GM12878 (cell line): ENCODE data around the gene C10orf71. TPM values are rescaled to one million over a fixed set of nuclear protein-coding genes. Genes with fewer than 3 reads are reported as not detected.

Experiments used
- ATAC-seq: fragments of 200-7000 bp; cut with Tn5 transposase; 3 replicates; pipeline ENCODE4 v1.9.1; 2020; ENCODE audit warnings: mild to moderate bottlenecking, moderate library complexity
- BruUV-seq: library from RNA; stranded (reverse); fragments of 400-500 nt; replicated peaks from 2 replicates; lab custom pipeline; 2021; lab: Mats Ljungman, UMichigan
- CTCF ChIA-PET: fragments of 300-600 bp; sonication (Branson Sonifier 250); formaldehyde crosslinking; extraction: SDS; loops from one replicate; lab custom pipeline; 2021; ENCODE audit warnings: inconsistent platforms; lab: Yijun Ruan, JAX
- POLR2A ChIA-PET: fragments of 350-600 bp; formaldehyde crosslinking; extraction: SDS; loops from one replicate; lab custom pipeline; 2021; ENCODE audit warnings: inconsistent platforms; lab: Charles Lee
- RAD21 ChIA-PET: fragments of 300-600 bp; sonication (Branson Sonifier 250); formaldehyde crosslinking; loops from one replicate; lab custom pipeline; 2023; ENCODE audit warnings: antibody characterized with exemption; ENCODE audit not compliant: unreplicated experiment; lab: Charles Lee
- SMC1A ChIA-PET: fragments of 300-600 bp; sonication (Branson Sonifier 250); formaldehyde crosslinking; loops from one replicate; lab custom pipeline; 2023; ENCODE audit not compliant: unreplicated experiment, uncharacterized antibody; lab: Charles Lee
- DNase-seq: peaks from one replicate; pipeline ENCODE4 v3.0.0-alpha.2; 2011; ENCODE audit warnings: low read depth, low spot score
- FAIRE-seq: peaks from 3 replicates; lab custom pipeline; 2011; peaks lifted over from hg19 to GRCh38; lab: Jason Lieb, UNC
- H2AFZ ChIP-seq: 2 replicates; pipeline ENCODE4 v1.6.0; 2011; ENCODE audit warnings: low read depth, low read length, control low read depth; ENCODE audit not compliant: control insufficient read depth
- H3K27ac ChIP-seq: 2 replicates; pipeline ENCODE4 v1.5.1; 2011; ENCODE audit warnings: control low read depth; ENCODE audit not compliant: control insufficient read depth, insufficient read depth
- H3K27me3 ChIP-seq, 2 experiments: replicated peaks in 1 of 2; 2 replicates each; pipeline versions ENCODE4 v1.6.0 to v1.6.1; 2011; ENCODE audit warnings: low read length in 1 of 2; ENCODE audit not compliant: control insufficient read depth in 2 of 2, insufficient read depth in 2 of 2
- H3K36me3 ChIP-seq, 2 experiments: 2 replicates each; pipeline ENCODE4 v1.5.1; 2011; ENCODE audit warnings: low read length in 1 of 2; ENCODE audit not compliant: control insufficient read depth in 2 of 2, insufficient read depth in 2 of 2
- H3K4me1 ChIP-seq: 2 replicates; pipeline ENCODE4 v1.6.1; 2011; ENCODE audit warnings: mild to moderate bottlenecking, low read length, moderate library complexity, mixed read lengths; ENCODE audit not compliant: control insufficient read depth, insufficient read depth
- H3K4me2 ChIP-seq: 2 replicates; pipeline ENCODE4 v1.6.0; 2011; ENCODE audit warnings: control low read depth; ENCODE audit not compliant: control insufficient read depth, insufficient read depth
- H3K4me3 ChIP-seq: fragments of 200-600 bp; sonication (generic); 2 replicates; pipeline ENCODE4 v1.5.1; 2016
- H3K79me2 ChIP-seq: 2 replicates; pipeline ENCODE4 v1.6.0; 2011; ENCODE audit warnings: low read length; ENCODE audit not compliant: control insufficient read depth, insufficient read depth
- H3K9ac ChIP-seq: 2 replicates; pipeline ENCODE4 v1.8.0; 2011; ENCODE audit warnings: low read length, control low read depth, mixed read lengths; ENCODE audit not compliant: control insufficient read depth, insufficient read depth
- H3K9me3 ChIP-seq: replicated peaks from 3 replicates; pipeline ENCODE4 v1.5.1; 2011; ENCODE audit warnings: mild to moderate bottlenecking, low read length; ENCODE audit not compliant: control insufficient read depth, insufficient read depth
- H4K20me1 ChIP-seq: 2 replicates; pipeline ENCODE4 v1.6.0; 2011; ENCODE audit not compliant: control insufficient read depth, insufficient read depth
- CHD4 ChIP-seq: fragments of 200-600 bp; sonication (generic); IDR thresholded peaks from 2 replicates; pipeline ENCODE4 v1.6.1; 2016; ENCODE audit warnings: mild to moderate bottlenecking
- ETV6 ChIP-seq, 2 experiments: fragments of 450-650 bp in 1 of 2; IDR thresholded peaks in 1 of 2; conservative IDR thresholded peaks in 1 of 2; 2 replicates each; pipeline ENCODE4 v1.6.1; 2014; ENCODE audit warnings: antibody characterized with exemption in 1 of 2, borderline replicate concordance in 1 of 2, low read depth in 1 of 2, mild to moderate bottlenecking in 1 of 2, moderate library complexity in 1 of 2
- HDAC2 ChIP-seq: fragments of 200-600 bp; sonication (generic); IDR thresholded peaks from 2 replicates; pipeline ENCODE4 v1.6.1; 2017
- JUNB ChIP-seq: IDR thresholded peaks from 2 replicates; pipeline ENCODE4 v1.6.1; 2016; ENCODE audit warnings: antibody characterized with exemption, mild to moderate bottlenecking
- KLF5 ChIP-seq: fragments of 450-650 bp; IDR thresholded peaks from 2 replicates; pipeline ENCODE4 v1.6.1; 2014; ENCODE audit warnings: mild to moderate bottlenecking; ENCODE audit not compliant: partially characterized antibody
- NFIC ChIP-seq: IDR thresholded peaks from 2 replicates; pipeline ENCODE4 v1.6.1; 2012; ENCODE audit warnings: low read depth, mild to moderate bottlenecking, inconsistent platforms, low read length, moderate library complexity
- NFYB ChIP-seq: IDR thresholded peaks from 2 replicates; pipeline ENCODE4 v1.6.1; 2011; ENCODE audit warnings: low read depth, mild to moderate bottlenecking, low read length, improper control_type of control experiment, moderate library complexity; ENCODE audit not compliant: insufficient read depth
- NR2C1 ChIP-seq: fragments of 450-650 bp; IDR thresholded peaks from 2 replicates; pipeline ENCODE4 v1.6.1; 2017; ENCODE audit warnings: antibody characterized with exemption, mild to moderate bottlenecking, moderate library complexity
- RAD51 ChIP-seq: fragments of 450-650 bp; IDR thresholded peaks from 2 replicates; pipeline ENCODE4 v1.6.1; 2016; ENCODE audit warnings: moderate library complexity, mild to moderate bottlenecking, inconsistent platforms
- RFX5 ChIP-seq: IDR thresholded peaks from 2 replicates; pipeline ENCODE4 v1.6.1; 2011; ENCODE audit warnings: low read depth, low read length, improper control_type of control experiment
- ZNF687 ChIP-seq: fragments of 450-650 bp; IDR thresholded peaks from 2 replicates; pipeline ENCODE4 v1.6.1; 2017; ENCODE audit warnings: mild to moderate bottlenecking, moderate library complexity
- WGBS: methylation state at CpG from one replicate; pipeline ENCODE4 v1.1.6; 2016; ENCODE audit warnings: low lambda C conversion rate; ENCODE audit not compliant: insufficient replicate concordance, insufficient coverage; ENCODE audit errors: missing lambda C conversion rate; 5-methylcytosine and 5-hydroxymethylcytosine counted together
- in situ Hi-C: fragments of 300-500 bp; cut with MboI; formaldehyde crosslinking; loops from 9 replicates; pipeline ENCODE4 v1.14.3; 2018; ENCODE audit warnings: mixed read lengths
- intact Hi-C: fragments of 100-400 bp; cut with micrococcal nuclease; formaldehyde crosslinking; loops from one replicate; pipeline ENCODE4 v1.14.2; 2022; ENCODE audit not compliant: unreplicated experiment
- polyA plus RNA-seq, 11 experiments: library from polyadenylated mRNA; depleted of rRNA in 4 of 11; unstranded in 6 of 11; stranded (reverse) in 5 of 11; fragments of >200 nt; fragmentation: Nextera tagmentation in 4 of 11; fragmentation: Illumina TruSeq in 1 of 11; extraction: Ambion mirVana in 4 of 11; extraction: Trizol in 1 of 11; gene quantifications; 1 replicate in 1 of 11; 2 replicates in 10 of 11; pipeline versions ENCODE4 v1.2.1 to v1.2.3, GENCODE V29; 2011 to 2016; ENCODE audit warnings: inconsistent platforms in 2 of 11, missing spikeins in 2 of 11, low read depth in 1 of 11
- total RNA-seq, 4 experiments: library from RNA; depleted of rRNA in 3 of 4; stranded (reverse); fragments of >200 nt in 3 of 4; fragmentation: Illumina TruSeq in 1 of 4; extraction: Trizol in 1 of 4; gene quantifications; 2 replicates each; pipeline versions ENCODE4 v1.2.1 to v1.2.3, GENCODE V29; 2013 to 2021
- TF ChIP-seq, protein P1 (sequence below): fragments of 450-650 bp; conservative IDR thresholded peaks from 2 replicates; pipeline ENCODE4 v1.6.1; 2017; ENCODE audit warnings: mild to moderate bottlenecking, moderate library complexity
- TF ChIP-seq, protein P2 (sequence below): IDR thresholded peaks from 2 replicates; pipeline ENCODE4 v1.6.1; 2012; ENCODE audit warnings: low read depth, low read length, improper control_type of control experiment
- TF ChIP-seq, protein P3 (sequence below): IDR thresholded peaks from 2 replicates; pipeline ENCODE4 v1.6.1; 2012; ENCODE audit warnings: low read depth, low read length, improper control_type of control experiment

The C10orf71 gene
- total and polyA plus RNA-seq, 10 of the 15 experiments (the other 5 are each of a cell fraction or from before 2014, with no cell fraction given): not detected

- Histone ChIP-seq H3K79me2 (no peaks in the 10 kb centered on the region), H3K9ac (no peak overlapping the region), H3K36me3 (no peaks in the 10 kb centered on the region), H2AFZ (no peak overlapping the region), H3K4me3 (no peak overlapping the region), H3K4me1 (no peaks in the 10 kb centered on the region), H3K4me2 (no peak overlapping the region), H4K20me1 (no peaks in the 10 kb centered on the region; the same call in 1 of the 2 replicates), H3K27me3 (peaks cover 0 to 2% of the 10 kb centered on the region in 2 experiments; a peak in 2 of 4 replicates), H3K27ac (no peak overlapping the region), H3K9me3 (no peaks in the 10 kb centered on the region)
- ChIA-PET SMC1A (interaction anchor here (1.4 to 1.8 kb wide), 2 partner anchors 9 to 85 kb away, joined by 3 to 4 read pairs; no protein-coding TSS in a partner anchor), POLR2A (interaction anchor here (0.7 kb wide), 1 partner anchor 82 kb away, joined by 3 read pairs; no protein-coding TSS in a partner anchor), RAD21 (interaction anchor here (0.9 kb wide), 1 partner anchor 15 kb away, joined by 3 read pairs; no protein-coding TSS in a partner anchor), CTCF (no interaction called here)
- ATAC-seq (no peak), DNase-seq (no peak), FAIRE-seq (no peak)
- BruUV-seq: no TSS peak
- 55% methylated on average over 26 of the region's 26 CpGs for WGBS
- in situ Hi-C loops (no loop called here), intact Hi-C loops (no loop called here)
- no peak for TF ChIP-seq HDAC2
- TF ChIP-seq ETV6 (conservative IDR thresholded peaks at IDR 0.05 in 1 of 2, IDR thresholded peaks at IDR 0.05 in 1 of 2; ENCODE audit: borderline replicate concordance in 1 of 2, low read depth in 1 of 2): no peak
- TF ChIP-seq, protein P1, sequence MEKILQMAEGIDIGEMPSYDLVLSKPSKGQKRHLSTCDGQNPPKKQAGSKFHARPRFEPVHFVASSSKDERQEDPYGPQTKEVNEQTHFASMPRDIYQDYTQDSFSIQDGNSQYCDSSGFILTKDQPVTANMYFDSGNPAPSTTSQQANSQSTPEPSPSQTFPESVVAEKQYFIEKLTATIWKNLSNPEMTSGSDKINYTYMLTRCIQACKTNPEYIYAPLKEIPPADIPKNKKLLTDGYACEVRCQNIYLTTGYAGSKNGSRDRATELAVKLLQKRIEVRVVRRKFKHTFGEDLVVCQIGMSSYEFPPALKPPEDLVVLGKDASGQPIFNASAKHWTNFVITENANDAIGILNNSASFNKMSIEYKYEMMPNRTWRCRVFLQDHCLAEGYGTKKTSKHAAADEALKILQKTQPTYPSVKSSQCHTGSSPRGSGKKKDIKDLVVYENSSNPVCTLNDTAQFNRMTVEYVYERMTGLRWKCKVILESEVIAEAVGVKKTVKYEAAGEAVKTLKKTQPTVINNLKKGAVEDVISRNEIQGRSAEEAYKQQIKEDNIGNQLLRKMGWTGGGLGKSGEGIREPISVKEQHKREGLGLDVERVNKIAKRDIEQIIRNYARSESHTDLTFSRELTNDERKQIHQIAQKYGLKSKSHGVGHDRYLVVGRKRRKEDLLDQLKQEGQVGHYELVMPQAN: no peak
- no peak for TF ChIP-seq NFIC
- TF ChIP-seq CHD4: no peak
- no peak for TF ChIP-seq NFYB
- TF ChIP-seq ZNF687: no peak
- no peak for TF ChIP-seq RAD51
- no peak for TF ChIP-seq NR2C1
- TF ChIP-seq RFX5: no peak
- TF ChIP-seq KLF5: no peak
- no peak for TF ChIP-seq JUNB
- TF ChIP-seq, protein P2, sequence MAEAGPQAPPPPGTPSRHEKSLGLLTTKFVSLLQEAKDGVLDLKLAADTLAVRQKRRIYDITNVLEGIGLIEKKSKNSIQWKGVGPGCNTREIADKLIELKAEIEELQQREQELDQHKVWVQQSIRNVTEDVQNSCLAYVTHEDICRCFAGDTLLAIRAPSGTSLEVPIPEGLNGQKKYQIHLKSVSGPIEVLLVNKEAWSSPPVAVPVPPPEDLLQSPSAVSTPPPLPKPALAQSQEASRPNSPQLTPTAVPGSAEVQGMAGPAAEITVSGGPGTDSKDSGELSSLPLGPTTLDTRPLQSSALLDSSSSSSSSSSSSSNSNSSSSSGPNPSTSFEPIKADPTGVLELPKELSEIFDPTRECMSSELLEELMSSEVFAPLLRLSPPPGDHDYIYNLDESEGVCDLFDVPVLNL: no peak
- TF ChIP-seq, protein P3, sequence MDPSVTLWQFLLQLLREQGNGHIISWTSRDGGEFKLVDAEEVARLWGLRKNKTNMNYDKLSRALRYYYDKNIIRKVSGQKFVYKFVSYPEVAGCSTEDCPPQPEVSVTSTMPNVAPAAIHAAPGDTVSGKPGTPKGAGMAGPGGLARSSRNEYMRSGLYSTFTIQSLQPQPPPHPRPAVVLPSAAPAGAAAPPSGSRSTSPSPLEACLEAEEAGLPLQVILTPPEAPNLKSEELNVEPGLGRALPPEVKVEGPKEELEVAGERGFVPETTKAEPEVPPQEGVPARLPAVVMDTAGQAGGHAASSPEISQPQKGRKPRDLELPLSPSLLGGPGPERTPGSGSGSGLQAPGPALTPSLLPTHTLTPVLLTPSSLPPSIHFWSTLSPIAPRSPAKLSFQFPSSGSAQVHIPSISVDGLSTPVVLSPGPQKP: no peak
These were observed 23.6 kb downstream of the C10orf71 start for GRCh38 chr10:49322371-49323170.
